Type B pancreatic cell (in vitro differentiated cells): ENCODE results near the gene USP43. TPM values are rescaled to one million over a fixed set of nuclear protein-coding genes. Genes with fewer than 3 reads are reported as not detected.

ENCODE experiments used
- DNase-seq: peaks from one replicate; pipeline ENCODE4 v3.0.0; 2021; ENCODE audit warnings: mixed read lengths; ENCODE audit not compliant: unreplicated experiment; ENCODE audit errors: extremely low spot score
- H3K27ac Mint-ChIP-seq: 2 replicates; pipeline ENCODE4 v1.8.0; 2021; ENCODE audit warnings: mild to moderate bottlenecking, mixed read lengths
- H3K27me3 Mint-ChIP-seq: 2 replicates; pipeline ENCODE4 v1.8.0; 2021; ENCODE audit warnings: mixed read lengths
- H3K36me3 Mint-ChIP-seq: 2 replicates; pipeline ENCODE4 v1.8.0; 2021; ENCODE audit warnings: mixed read lengths
- H3K4me1 Mint-ChIP-seq: one replicate; pipeline ENCODE4 v1.8.0; 2021; ENCODE audit warnings: mixed read lengths; ENCODE audit not compliant: unreplicated experiment
- H3K4me3 Mint-ChIP-seq: 2 replicates; pipeline ENCODE4 v1.8.0; 2021; ENCODE audit warnings: mild to moderate bottlenecking, mixed read lengths
- H3K9me3 Mint-ChIP-seq: 2 replicates; pipeline ENCODE4 v1.8.0; 2021; ENCODE audit warnings: mixed read lengths
- total RNA-seq: library from RNA; stranded (reverse); gene quantifications from 2 replicates; pipeline ENCODE4 v1.2.1, GENCODE V29; 2021; ENCODE audit warnings: low replicate concordance
- TF ChIP-seq, protein P1 (sequence below): fragments of 200-600 bp; sonication (generic); conservative IDR thresholded peaks from 2 replicates; pipeline ENCODE4 v1.5.0; 2021; ENCODE audit warnings: antibody characterized with exemption, mild to moderate bottlenecking

The USP43 gene
- total RNA-seq, 1 donor from 2014 or later = 6.6 TPM

DNA sequence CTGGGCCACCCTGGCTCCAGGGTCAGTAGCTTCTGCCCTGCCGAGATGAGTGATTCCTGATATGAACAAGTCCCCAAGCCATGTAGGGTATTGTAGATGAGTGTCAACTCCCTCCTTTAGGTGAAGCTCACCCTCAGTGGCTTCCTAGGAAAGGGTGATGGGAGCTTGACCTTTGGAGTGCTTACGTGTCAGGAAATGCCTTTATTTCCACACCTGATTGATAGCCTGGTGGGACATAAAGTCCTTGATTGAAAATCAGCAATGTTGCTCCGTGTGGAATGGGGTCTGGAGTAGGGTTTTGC, 58.4 kb downstream of the USP43 start:
- DNase-seq = no peak
- H3K4me3 Mint-ChIP-seq = no peak overlapping the region
- no peak overlapping the region for H3K27ac Mint-ChIP-seq
- peaks cover 8% of the 10 kb centered on the region for H3K9me3 Mint-ChIP-seq
- peaks cover 12% of the 10 kb centered on the region for H3K36me3 Mint-ChIP-seq
- TF ChIP-seq, protein P1, sequence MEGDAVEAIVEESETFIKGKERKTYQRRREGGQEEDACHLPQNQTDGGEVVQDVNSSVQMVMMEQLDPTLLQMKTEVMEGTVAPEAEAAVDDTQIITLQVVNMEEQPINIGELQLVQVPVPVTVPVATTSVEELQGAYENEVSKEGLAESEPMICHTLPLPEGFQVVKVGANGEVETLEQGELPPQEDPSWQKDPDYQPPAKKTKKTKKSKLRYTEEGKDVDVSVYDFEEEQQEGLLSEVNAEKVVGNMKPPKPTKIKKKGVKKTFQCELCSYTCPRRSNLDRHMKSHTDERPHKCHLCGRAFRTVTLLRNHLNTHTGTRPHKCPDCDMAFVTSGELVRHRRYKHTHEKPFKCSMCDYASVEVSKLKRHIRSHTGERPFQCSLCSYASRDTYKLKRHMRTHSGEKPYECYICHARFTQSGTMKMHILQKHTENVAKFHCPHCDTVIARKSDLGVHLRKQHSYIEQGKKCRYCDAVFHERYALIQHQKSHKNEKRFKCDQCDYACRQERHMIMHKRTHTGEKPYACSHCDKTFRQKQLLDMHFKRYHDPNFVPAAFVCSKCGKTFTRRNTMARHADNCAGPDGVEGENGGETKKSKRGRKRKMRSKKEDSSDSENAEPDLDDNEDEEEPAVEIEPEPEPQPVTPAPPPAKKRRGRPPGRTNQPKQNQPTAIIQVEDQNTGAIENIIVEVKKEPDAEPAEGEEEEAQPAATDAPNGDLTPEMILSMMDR = no peak
- no peaks in the 10 kb centered on the region for H3K27me3 Mint-ChIP-seq
- H3K4me1 Mint-ChIP-seq = no peaks in the 10 kb centered on the region

DNA sequence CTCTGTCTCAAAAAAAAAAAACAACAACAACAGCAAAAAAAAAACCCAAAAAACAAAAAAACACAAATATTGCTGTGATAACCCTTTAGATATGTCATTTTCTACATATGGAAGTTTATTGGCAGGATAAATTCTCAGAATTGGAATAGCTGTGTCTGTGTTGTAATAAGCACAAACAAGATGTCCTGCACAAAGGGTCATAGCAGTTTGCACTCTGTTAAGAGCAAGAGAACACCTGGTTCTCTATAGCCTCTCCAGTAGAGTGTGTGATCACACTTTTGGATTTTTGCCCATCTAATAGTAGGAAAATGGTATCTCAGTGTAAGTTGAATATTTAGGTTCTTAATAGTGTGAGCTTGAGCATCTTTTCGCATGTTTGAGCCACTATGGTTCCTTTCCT, 60.4 kb downstream of the USP43 start:
- TF ChIP-seq, protein P1 = no peak
- Mint-ChIP-seq H3K27me3 (no peaks in the 10 kb centered on the region), H3K9me3 (peaks cover 8% of the 10 kb centered on the region), H3K4me3 (no peak overlapping the region), H3K27ac (no peak overlapping the region), H3K36me3 (peaks cover 18% of the 10 kb centered on the region), H3K4me1 (no peaks in the 10 kb centered on the region)
- DNase-seq = no peak

DNA sequence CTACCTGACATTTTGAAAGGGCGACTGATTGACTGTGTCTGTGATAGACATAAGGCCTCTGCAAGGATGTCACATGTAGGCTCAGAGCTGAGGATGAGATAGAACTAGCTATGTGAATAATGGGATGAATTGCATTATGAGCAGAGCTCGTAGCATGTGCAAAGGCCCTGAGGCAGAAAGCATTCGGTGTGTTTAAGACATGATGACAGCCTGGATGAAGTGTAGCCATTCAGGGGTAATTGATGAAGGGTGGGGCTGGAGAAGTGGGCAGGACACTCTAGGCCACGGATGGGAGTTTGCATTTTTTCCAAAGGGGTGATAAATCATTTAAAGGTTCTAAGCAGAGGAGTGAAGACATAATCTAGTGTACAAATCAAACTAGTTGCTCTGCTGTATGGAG, 62.6 kb downstream of the USP43 start:
- no peaks in the 10 kb centered on the region for H3K4me1 Mint-ChIP-seq
- no peaks in the 10 kb centered on the region for H3K27me3 Mint-ChIP-seq
- TF ChIP-seq, protein P1 = no peak
- peaks cover 25% of the 10 kb centered on the region for H3K36me3 Mint-ChIP-seq
- H3K9me3 Mint-ChIP-seq = peaks cover 8% of the 10 kb centered on the region
- H3K27ac Mint-ChIP-seq = peak overlapping the region; percentile 55
- no peak for DNase-seq
- H3K4me3 Mint-ChIP-seq = no peak overlapping the region

DNA sequence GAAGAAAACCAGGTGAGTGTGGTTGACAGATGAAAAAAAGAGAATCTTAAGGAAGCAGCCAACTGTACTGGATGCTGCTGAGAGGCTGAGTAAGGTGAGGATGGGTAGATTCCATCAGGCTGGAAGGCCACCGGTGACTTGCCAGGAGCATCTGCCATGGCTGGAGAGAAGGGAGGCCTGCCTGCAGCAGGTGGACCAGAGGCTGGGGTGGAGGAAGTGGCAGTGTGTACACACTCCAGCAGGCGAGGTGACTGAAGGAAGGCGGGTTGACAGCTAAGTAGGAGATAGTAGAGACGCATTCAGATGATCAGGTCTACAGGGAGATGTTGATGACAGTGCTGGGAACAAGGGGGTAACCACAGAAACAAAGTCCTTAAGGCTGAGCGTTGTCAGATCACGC, 69.5 kb downstream of the USP43 start:
- Mint-ChIP-seq H3K36me3 (peaks cover 23% of the 10 kb centered on the region), H3K4me3 (no peak overlapping the region), H3K9me3 (no peaks in the 10 kb centered on the region), H3K27ac (no peak overlapping the region), H3K27me3 (no peaks in the 10 kb centered on the region), H3K4me1 (peaks cover 5% of the 10 kb centered on the region)
- DNase-seq = no peak
- TF ChIP-seq, protein P1 = no peak

DNA sequence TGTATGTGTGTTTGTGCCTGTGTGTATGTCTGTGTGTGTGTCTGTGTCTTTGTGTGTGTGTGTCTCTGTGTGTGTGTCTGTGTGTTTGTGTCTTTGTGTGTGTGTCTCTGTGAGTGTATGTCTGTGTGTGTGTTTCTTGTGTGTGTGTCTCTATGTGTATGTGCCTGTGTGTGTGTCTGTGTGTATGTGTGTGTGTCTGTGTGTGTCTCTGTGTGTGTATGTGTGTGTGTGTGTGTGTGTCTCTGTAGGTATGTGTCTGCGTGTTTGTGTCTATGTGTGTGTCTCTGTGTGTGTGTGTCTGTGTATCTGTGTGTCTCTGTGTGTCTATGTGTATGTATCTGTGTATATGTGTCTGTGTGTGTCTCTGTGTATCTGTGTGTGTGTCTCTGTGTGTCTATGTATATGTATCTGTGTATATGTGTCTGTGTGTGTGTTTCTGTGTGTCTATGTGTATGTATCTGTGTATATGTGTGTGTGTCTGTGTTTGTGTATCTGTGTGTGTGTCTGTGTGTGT, 70.2 kb downstream of the USP43 start:
- no peak for DNase-seq
- Mint-ChIP-seq H3K4me1 (peaks cover 5% of the 10 kb centered on the region), H3K36me3 (peaks cover 18% of the 10 kb centered on the region), H3K27me3 (no peaks in the 10 kb centered on the region), H3K4me3 (no peak overlapping the region), H3K27ac (no peak overlapping the region), H3K9me3 (no peaks in the 10 kb centered on the region)
- TF ChIP-seq, protein P1 = no peak

DNA sequence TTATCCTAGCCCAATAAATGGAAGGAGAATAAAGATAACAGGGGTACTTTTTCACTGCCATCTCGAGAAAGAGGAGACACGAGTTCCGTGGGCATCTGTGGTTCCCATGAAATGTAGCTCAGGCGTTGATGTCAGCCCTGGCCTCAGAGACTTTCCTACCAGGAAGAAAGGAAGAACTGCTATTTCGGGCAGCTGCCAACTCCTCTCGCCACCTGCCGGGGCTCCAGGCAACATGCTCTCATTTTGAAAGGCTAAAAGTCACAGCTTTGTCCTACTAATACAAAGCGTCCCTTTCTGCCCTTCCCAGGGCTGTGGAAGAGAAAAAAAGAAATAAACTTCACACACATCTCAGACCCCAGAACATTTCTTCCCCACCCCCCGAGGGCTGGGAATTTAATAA, 80.3 kb downstream of the USP43 start:
- H3K4me3 Mint-ChIP-seq = no peak overlapping the region
- no peak for DNase-seq
- H3K4me1 Mint-ChIP-seq = peaks cover 7% of the 10 kb centered on the region
- peaks cover 4% of the 10 kb centered on the region for H3K36me3 Mint-ChIP-seq
- H3K27me3 Mint-ChIP-seq = no peaks in the 10 kb centered on the region
- H3K9me3 Mint-ChIP-seq = no peaks in the 10 kb centered on the region
- TF ChIP-seq, protein P1 = peak; percentile 59
- no peak overlapping the region for H3K27ac Mint-ChIP-seq
